ENCODE data around the gene MAML2.

MAML2 gene

DNA sequence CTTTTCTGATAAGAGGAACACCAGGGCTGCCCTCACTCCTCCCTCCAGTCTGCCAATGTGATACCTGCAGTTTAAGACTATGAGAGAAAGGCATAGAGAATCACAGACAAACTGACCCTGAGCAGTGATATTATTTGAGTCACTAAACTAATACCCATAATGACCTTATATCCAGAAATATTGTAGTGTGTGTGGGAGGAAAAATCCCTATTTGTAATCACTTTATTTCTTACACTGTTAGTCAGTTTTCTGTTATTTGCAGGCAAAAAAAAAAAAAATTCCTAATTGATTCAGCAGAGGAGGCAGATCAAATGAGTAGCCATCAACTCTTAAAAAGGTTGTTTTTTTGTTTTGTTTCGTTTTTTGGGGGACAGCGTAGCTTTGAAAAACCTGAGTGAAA, 82.5 kb downstream of the MAML2 start:
- TF ChIP-seq, protein P1, sequence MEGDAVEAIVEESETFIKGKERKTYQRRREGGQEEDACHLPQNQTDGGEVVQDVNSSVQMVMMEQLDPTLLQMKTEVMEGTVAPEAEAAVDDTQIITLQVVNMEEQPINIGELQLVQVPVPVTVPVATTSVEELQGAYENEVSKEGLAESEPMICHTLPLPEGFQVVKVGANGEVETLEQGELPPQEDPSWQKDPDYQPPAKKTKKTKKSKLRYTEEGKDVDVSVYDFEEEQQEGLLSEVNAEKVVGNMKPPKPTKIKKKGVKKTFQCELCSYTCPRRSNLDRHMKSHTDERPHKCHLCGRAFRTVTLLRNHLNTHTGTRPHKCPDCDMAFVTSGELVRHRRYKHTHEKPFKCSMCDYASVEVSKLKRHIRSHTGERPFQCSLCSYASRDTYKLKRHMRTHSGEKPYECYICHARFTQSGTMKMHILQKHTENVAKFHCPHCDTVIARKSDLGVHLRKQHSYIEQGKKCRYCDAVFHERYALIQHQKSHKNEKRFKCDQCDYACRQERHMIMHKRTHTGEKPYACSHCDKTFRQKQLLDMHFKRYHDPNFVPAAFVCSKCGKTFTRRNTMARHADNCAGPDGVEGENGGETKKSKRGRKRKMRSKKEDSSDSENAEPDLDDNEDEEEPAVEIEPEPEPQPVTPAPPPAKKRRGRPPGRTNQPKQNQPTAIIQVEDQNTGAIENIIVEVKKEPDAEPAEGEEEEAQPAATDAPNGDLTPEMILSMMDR (conservative IDR thresholded peaks at IDR 0.05; ENCODE audit: control insufficient read depth, insufficient read depth, low read depth, low read length): no peak
- peak; percentile 61 for DNase-seq (ENCODE audit: low read depth)
- H3K4me3 ChIP-seq (ENCODE audit: control insufficient read depth, low read depth, low read length): no peak overlapping the region

DNA sequence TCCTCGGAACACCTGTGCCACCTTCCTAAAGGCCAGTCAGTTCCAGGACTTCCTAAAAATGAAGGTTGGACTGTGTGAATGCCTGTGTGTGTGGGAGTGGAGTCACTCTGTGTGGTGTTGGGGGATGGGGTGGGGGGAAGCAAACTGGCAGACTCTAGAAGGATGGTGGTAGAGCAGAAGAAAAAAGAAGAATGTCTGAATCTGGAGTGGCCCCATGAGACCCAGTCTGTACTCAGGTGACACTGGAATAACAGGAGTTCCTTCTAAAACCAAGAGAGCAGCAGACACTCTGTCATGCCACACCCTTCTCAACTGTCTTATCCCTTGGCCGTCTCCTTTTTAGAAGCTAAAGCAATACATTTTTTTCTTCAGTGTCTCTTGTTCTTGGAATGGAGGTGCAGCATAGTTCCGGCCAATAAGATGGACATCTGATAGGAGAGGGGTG, 82.9 kb downstream of the MAML2 start:
- DNase-seq (ENCODE audit: low read depth): no peak
- no peak overlapping the region for H3K4me3 ChIP-seq (ENCODE audit: control insufficient read depth, low read depth, low read length)
- TF ChIP-seq, protein P1 (conservative IDR thresholded peaks at IDR 0.05; ENCODE audit: control insufficient read depth, insufficient read depth, low read depth, low read length): no peak

DNA sequence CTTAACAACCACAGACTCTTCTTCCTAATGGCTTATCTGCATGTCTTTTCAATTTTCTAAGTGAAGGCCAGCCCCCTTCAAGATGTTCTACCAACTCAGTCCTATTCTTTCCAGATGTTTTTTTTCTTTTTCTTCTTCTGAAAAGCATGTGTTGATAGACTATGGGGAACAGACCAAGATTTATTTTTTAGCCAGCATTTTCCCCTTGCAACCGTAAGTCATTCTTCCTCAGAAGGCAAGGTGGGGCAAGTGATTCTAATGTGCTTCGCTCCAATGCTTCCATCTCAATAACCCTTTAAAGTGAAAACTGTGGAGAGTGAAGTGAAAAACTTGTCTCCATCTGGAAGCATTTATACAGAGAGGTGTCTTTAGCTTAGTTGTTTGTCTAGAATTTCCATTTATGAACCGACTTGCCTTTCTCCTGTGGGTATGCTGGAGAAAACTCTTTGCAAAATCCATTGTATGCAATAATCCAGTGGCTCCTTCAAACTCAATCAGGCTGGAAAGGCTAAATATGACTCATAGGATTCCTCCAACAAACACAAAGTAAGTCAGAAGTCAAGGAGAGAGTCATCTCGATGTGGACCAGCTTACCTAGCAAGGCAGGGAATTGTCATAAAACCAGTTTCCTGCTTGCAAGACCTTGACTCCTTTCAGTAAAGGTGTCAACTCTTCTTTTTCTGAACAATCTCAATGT, 83.7 kb downstream of the MAML2 start:
- TF ChIP-seq, protein P1 (conservative IDR thresholded peaks at IDR 0.05; ENCODE audit: control insufficient read depth, insufficient read depth, low read depth, low read length): no peak
- DNase-seq (ENCODE audit: low read depth): peak; percentile 90
- no peak overlapping the region for H3K4me3 ChIP-seq (ENCODE audit: control insufficient read depth, low read depth, low read length)

DNA sequence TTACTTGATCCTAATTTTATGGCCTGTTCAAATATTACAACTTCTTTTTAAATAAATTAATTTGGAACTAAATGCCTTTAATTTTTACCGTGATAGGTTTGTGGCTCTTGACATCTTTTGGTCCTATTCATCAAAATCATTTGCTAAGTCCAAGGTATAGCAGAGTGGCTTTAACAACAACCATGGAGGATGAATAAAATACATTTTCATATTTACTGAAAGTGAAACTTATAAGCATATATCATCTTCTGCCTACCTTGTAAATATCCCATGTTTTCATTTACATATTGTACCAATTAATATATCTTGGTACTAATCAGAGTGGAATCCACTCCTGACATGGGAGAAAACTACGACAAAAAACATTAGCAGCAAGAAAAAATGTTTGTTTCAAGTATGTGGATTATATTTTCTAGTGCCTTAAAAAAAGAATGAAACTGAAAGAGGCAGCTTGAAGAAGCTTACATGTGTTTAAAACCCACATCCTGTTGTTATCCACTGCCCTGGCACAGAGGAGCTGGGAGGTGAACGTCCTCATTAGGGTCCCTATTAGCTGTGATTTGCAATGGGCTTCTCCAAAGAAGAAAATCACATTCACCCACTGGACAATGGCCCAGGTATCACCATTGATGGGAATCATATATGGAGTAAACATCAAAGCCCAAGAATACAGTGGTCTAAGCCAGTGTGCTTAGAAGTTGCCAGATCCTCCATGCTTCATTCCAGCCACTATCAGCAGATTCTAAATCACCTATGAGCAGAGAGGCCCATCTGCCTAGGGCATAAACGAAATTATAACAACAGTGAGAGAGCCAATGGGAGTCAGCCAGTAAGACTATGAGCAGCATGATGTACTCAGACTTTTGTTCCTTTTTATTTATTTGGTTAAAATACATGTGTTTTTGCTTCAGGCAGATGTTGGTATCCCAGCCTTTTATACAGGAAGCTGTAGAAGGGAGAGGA, 84.7 kb downstream of the MAML2 start:
- H3K4me3 ChIP-seq (ENCODE audit: control insufficient read depth, low read depth, low read length): no peak overlapping the region
- peak; percentile 59 for DNase-seq (ENCODE audit: low read depth)
- TF ChIP-seq, protein P1 (conservative IDR thresholded peaks at IDR 0.05; ENCODE audit: control insufficient read depth, insufficient read depth, low read depth, low read length): no peak

DNA sequence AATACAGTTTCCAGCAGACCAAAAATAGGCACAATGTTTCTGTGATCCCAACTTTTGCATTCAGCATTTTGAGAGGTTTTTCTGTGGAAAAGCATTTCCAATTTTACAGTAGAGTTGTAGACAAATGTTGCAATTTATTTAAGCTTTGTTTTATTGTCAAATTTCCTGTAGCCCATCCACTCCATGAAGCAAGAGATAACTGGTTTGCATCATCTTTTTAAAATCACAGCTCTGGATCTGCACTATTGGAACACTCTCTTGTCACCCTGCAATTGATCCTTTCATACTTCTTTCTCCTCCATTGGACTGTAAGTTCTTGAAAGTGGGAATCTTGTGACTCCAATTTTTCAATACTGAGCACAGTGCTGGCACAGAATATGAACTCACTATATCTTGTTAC, 86.0 kb downstream of the MAML2 start:
- no peak overlapping the region for H3K4me3 ChIP-seq (ENCODE audit: control insufficient read depth, low read depth, low read length)
- no peak for DNase-seq (ENCODE audit: low read depth)
- TF ChIP-seq, protein P1 (conservative IDR thresholded peaks at IDR 0.05; ENCODE audit: control insufficient read depth, insufficient read depth, low read depth, low read length): no peak

DNA sequence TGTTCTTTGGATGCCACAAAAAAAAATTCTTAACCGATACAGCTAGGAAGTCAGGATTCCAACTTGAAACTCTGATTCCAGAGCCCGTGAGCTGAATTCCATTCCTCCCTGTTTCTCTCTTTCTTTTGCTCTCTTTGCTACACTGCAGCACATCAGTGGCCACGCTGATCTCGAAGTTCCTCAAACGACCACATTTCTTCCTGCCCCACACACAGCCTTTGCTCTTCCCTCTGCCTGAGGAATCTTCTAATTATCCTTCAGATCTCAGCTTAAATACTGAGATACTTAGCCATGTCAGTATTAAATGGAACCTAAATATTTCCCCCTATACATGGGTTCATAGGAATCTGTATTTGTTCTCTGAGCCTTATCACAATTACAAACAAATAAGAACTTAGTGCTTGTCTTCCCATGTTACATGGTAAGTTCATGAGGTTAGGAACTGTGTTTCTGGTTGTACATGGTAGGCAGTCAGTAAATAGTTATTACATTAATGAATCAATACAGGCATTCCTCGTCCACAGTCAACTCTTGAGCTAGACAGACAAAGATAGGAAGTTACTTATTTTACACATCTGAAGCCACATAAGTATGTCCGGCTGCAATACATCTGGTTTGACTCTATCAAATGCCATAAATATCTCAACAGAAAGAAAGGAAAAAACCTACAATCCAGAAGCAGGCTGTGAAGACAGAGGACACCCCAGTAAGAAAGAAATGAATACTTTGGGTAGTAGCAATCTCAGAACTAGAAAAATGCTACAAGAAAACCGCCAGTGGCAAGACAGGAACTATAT, 86.6 kb downstream of the MAML2 start:
- no peak for DNase-seq (ENCODE audit: low read depth)
- TF ChIP-seq, protein P1 (conservative IDR thresholded peaks at IDR 0.05; ENCODE audit: control insufficient read depth, insufficient read depth, low read depth, low read length): no peak
- H3K4me3 ChIP-seq (ENCODE audit: control insufficient read depth, low read depth, low read length): no peak overlapping the region
